ENCODE data around the gene EXOC3L2.

Gene EXOC3L2
- total RNA-seq = 0 to 0.03 (median 0) reads per million in 9 experiments

DNA sequence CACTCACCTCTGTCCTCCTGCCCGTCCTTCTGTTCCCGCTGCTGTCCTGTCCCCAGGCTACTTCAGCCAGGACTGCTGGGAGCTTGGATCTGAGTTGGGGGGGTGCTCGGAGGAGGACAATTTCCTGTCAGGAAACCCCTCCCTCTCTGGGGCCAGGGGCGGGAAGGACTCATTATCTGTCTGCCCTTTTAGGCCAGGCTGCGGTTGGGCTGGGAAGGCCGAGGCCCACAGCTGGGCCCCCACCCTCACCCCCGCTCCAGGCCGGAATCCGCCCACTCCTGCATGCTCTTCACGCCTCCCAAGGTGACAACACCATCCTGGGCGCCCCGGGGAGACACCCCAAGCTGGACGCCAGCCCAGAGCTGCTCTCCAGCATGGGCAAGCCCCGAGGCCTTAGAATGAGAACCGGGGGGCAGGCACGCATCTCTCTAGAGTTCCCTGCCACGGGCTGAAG lies at the start of gene EXOC3L2:
Gene EXOC3L2 (minus strand): TSS at position 74 of the 454 bp plus-strand sequence. CDS start 6,362 bp downstream, outside the sequence.
- peaks cover 3 to 8% of the 10 kb centered on the region in 2 donors for H3K4me1 Mint-ChIP-seq (ENCODE audit: low read depth in 2 of 2)
- ATAC-seq (replicated peaks) = no peak
- no peaks in the 10 kb centered on the region for H3K36me3 Mint-ChIP-seq (ENCODE audit: insufficient read depth)
- no peaks in the 10 kb centered on the region for H3K9me3 Mint-ChIP-seq
- no peak for DNase-seq
- no peak within 1 kb of the TSS for H3K27ac Mint-ChIP-seq
- H3K4me3 Mint-ChIP-seq = no peak within 1 kb of the TSS
- H3K27me3 Mint-ChIP-seq = peaks cover 18 to 36% of the 10 kb centered on the region in 2 donors

DNA sequence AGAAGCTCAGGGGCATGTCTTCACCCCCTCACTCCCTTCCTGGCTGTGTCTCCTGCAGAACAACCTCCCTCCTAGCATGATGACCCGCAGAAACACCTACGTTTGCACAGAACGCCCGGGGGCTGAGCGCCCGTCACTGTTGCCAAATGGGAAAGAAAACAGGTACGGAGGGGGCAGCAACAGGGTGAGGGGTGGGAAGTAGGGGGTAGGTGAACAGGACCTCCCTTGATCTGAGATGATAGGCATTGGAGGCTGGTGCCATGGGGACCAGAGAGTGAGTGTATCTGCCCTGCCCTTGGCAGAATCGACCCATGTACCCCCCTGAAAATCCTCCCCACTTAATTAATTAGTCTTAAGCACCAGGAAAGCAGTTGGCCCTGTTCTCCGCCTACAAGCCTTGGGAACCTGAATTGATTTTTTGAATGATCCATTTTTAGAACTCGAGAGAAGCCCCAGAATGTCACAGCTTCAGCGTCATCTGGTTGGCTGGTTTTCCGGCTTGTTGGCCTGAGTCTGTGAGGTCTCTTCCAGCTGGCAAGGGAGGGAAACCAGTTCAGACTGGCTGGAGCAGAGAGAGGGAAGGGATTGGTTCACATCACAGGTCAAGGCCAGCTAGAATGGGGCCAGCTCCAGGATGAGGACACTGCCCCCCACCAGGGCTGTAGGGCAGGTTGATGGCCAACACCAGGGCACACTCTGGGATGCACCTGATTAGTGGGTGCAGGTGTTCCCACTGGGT lies 49.3 kb upstream of the EXOC3L2 start:
- H3K27ac Mint-ChIP-seq = no peak overlapping the region
- H3K4me1 Mint-ChIP-seq (ENCODE audit: low read depth in 2 of 2) = no peaks in the 10 kb centered on the region
- H3K36me3 Mint-ChIP-seq (ENCODE audit: insufficient read depth) = peaks cover 50% of the 10 kb centered on the region
- ATAC-seq (replicated peaks) (no peak), DNase-seq (no peak)
- H3K9me3 Mint-ChIP-seq = no peaks in the 10 kb centered on the region
- no peaks in the 10 kb centered on the region for H3K27me3 Mint-ChIP-seq
- H3K4me3 Mint-ChIP-seq = no peak overlapping the region

DNA sequence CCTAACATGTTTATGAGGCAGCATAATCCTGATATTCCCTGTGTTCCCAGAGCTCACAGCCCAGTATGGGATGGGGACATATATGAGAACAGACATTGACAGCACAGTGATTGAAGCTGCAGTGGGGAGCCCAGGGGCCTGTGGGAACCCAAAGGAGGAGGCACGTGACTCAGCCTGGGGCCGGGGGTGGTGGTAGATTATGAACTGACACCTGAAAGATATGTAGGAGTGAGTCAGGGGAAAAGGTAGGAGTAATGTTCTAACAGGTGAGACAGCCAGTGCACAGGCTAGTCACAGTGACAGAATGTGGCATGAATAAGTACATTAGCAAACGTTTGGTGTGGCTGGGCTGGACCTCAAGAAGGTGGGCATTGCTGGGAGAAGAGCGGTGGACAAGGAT lies 48.5 kb upstream of the EXOC3L2 start:
- DNase-seq (no peak), ATAC-seq (replicated peaks) (no peak)
- Mint-ChIP-seq H3K4me3 (no peak overlapping the region), H3K27me3 (no peaks in the 10 kb centered on the region), H3K36me3 (ENCODE audit: insufficient read depth) (peaks cover 48% of the 10 kb centered on the region), H3K27ac (peak overlapping the region; percentile 41 to 82), H3K4me1 (ENCODE audit: low read depth in 2 of 2) (no peaks in the 10 kb centered on the region), H3K9me3 (no peaks in the 10 kb centered on the region)

DNA sequence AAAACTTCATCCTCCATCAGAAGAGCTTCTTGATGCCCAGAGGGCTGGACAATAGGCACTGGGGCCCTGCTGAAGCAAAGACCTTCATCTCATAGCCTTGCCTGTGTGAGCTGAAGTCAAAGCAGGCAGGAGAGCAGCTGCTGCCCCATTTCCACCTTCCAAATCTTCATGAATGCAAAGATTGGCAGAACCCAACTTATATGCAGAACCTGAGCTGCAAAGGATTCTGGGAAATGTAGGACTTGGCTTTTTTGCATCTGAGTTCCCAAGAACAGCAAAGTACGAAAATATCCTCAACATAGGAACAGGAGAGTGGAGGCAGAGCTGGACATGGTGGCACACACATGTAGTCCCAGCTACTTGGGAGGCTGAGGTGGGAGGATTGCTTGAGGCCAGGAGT lies 46.6 kb upstream of the EXOC3L2 start:
- DNase-seq = no peak
- Mint-ChIP-seq H3K9me3 (no peaks in the 10 kb centered on the region), H3K36me3 (ENCODE audit: insufficient read depth) (peaks cover 51% of the 10 kb centered on the region), H3K4me3 (no peak overlapping the region), H3K4me1 (ENCODE audit: low read depth in 2 of 2) (no peaks in the 10 kb centered on the region), H3K27ac (no peak overlapping the region), H3K27me3 (no peaks in the 10 kb centered on the region)
- ATAC-seq (replicated peaks) = no peak

DNA sequence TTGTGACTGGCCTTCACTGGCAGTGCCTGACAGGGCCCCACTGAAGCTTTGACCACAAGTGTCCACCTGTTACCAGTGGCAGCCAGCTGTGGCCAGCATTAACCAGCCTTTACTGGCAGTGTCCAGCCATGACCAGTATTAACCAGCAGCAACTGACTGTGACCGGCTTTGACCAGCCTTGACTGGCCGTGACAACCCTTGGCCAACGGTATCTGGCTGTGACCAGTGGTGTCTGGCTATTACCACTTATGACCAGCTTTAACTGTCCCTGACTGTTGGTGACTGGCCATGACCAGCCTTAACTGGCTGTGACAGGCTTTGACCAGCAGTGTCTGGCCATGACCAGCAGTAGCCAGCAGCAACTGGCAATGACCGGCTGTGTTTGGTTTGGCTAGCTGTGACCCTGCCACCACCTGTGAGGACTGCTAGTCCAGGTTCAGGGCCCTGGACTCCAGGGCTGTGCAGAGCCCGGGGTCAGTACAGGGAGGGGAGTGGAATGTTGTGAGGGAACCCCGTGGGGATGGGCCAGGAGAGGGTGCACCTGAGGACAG lies 45.2 kb upstream of the EXOC3L2 start:
- no peaks in the 10 kb centered on the region for H3K4me1 Mint-ChIP-seq (ENCODE audit: low read depth in 2 of 2)
- no peaks in the 10 kb centered on the region for H3K27me3 Mint-ChIP-seq
- H3K9me3 Mint-ChIP-seq = no peaks in the 10 kb centered on the region
- ATAC-seq (replicated peaks) (no peak), DNase-seq (no peak)
- no peak overlapping the region for H3K4me3 Mint-ChIP-seq
- no peak overlapping the region for H3K27ac Mint-ChIP-seq
- H3K36me3 Mint-ChIP-seq (ENCODE audit: insufficient read depth) = peaks cover 54% of the 10 kb centered on the region

DNA sequence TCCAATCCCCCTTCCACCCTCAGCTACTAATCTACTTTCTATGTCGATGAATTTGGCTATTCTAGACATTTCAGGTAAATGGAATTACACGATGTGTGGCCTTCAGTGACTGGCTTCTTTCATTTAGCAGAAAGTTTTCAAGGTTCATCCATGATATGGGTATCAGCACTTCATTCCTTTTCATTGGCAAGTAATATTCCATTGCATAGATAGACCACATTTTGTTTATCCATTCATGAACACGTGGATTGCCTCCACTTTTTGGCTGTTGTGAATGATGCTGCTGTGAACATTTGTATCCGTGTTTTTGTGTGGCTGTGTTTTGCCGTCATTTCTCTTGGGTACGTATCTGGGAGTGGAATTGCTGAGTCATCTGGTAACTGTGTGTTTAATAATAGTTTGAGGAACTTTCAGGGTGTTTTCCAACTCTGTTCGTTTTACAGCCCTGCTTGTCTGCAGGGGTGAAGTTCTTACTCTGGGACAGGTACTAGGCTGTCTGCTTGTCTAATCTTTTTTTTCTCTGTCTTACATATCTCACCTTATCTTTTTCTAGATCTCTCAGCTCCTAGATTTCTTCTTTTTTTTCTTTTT lies 38.3 kb upstream of the EXOC3L2 start:
- H3K9me3 Mint-ChIP-seq = no peaks in the 10 kb centered on the region
- no peak for ATAC-seq (replicated peaks)
- H3K27me3 Mint-ChIP-seq = no peaks in the 10 kb centered on the region
- no peaks in the 10 kb centered on the region for H3K4me1 Mint-ChIP-seq (ENCODE audit: low read depth in 2 of 2)
- peaks cover 61% of the 10 kb centered on the region for H3K36me3 Mint-ChIP-seq (ENCODE audit: insufficient read depth)
- no peak for DNase-seq
- no peak overlapping the region for H3K4me3 Mint-ChIP-seq
- H3K27ac Mint-ChIP-seq = no peak overlapping the region

DNA sequence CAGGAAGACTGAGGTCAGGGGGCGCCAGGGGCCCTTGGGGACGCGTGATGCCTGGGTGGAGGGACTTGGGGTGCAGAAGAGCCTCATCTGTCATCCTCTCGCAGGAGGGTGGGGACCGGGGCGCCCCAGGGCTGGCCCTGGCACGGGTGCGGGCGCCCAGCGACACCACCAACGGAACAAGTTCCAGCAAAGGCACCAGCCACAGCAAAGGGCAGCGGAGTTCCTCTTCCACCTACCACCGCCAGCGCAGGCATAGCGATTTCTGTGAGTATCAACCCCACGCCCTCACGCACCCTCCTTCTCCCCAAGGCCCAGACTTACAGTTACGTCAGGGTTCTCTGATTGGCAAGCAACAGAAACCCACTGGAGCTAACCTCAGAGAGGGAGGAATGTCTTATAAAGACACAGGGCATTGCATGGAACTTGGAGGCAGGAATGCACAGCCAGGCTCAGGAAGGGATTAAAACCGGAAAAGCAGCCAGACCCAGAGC lies 35.3 kb upstream of the EXOC3L2 start:
- H3K27me3 Mint-ChIP-seq = no peaks in the 10 kb centered on the region
- ATAC-seq (replicated peaks) (no peak), DNase-seq (no peak)
- H3K9me3 Mint-ChIP-seq = no peaks in the 10 kb centered on the region
- H3K4me1 Mint-ChIP-seq (ENCODE audit: low read depth in 2 of 2) = no peaks in the 10 kb centered on the region
- no peak overlapping the region for H3K4me3 Mint-ChIP-seq
- peaks cover 70% of the 10 kb centered on the region for H3K36me3 Mint-ChIP-seq (ENCODE audit: insufficient read depth)
- H3K27ac Mint-ChIP-seq = no peak overlapping the region

DNA sequence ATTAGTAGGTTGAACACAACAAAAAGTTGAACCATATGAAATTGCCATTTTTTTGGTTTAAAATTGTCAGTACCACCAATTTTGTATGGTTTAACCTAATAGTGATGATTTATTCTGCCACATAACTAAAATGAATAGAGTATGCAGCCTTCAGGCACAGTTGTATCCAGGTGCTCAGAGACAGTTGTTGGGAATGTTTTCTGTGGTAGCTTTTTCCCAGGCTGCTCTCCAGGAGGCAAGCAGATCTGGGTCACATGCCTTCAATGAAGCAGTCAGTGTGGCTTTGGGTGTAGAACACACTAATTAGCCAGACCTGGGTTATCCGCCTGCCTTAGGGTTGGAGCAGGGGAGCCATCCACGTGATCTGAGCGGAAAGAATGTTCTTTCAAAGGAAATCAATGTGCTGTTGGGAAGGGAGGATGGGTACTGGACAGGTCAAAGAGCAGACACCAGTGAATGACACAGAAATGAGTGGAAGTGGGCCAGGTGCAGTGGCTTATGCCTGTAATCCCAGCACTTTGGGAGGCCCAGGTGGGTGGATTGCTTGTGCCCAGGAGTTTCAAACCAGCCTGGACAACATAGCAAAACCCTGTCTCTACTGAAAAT lies 34.5 kb upstream of the EXOC3L2 start:
- H3K27me3 Mint-ChIP-seq = no peaks in the 10 kb centered on the region
- no peaks in the 10 kb centered on the region for H3K9me3 Mint-ChIP-seq
- no peak for DNase-seq
- no peaks in the 10 kb centered on the region for H3K4me1 Mint-ChIP-seq (ENCODE audit: low read depth in 2 of 2)
- ATAC-seq (replicated peaks) = no peak
- no peak overlapping the region for H3K27ac Mint-ChIP-seq
- H3K36me3 Mint-ChIP-seq (ENCODE audit: insufficient read depth) = peaks cover 72% of the 10 kb centered on the region
- no peak overlapping the region for H3K4me3 Mint-ChIP-seq

DNA sequence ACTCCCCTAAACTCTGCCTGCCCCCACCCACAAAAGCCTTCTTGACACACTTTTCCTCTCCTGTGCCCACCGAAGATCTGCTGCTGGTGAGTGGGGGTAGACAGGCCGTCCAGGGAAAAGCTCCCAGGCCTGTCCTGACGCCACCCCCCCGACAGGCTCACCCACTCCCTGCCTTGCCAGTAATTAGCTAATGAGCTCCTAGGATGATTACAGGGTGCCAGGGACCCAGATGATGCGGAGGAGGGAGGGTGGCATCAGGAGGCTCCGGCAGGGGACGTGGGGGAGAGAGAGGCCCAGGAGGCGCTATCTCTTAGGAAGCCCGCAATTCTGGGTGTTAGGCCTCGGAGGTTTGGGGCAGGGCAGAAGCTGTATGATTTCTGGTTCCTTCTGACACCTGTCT lies 32.9 kb upstream of the EXOC3L2 start:
- H3K27ac Mint-ChIP-seq = no peak overlapping the region
- H3K9me3 Mint-ChIP-seq = no peaks in the 10 kb centered on the region
- no peak for DNase-seq
- ATAC-seq (replicated peaks) = no peak
- peaks cover 78% of the 10 kb centered on the region for H3K36me3 Mint-ChIP-seq (ENCODE audit: insufficient read depth)
- no peaks in the 10 kb centered on the region for H3K27me3 Mint-ChIP-seq
- H3K4me3 Mint-ChIP-seq = no peak overlapping the region
- H3K4me1 Mint-ChIP-seq (ENCODE audit: low read depth in 2 of 2) = no peaks in the 10 kb centered on the region

DNA sequence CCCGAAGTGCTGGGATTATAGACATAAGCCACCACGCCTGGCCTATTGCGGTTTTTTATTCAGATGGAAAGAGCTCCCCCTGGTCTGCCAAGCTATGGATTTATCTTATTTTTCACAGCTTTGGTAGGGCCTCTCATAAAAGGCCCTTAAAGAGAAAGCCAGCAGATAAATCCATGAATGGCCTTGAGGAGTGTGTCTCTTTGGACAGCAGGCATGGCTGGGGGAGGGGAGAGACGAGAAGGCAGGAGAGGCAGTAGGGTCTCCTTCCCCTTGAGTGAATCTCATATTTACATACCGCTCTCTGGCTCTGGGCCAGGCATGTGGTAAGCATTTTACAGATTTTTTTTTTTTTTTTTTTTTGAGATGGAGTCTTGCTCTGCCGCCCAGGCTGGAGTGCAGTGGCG lies 31.1 kb upstream of the EXOC3L2 start:
- no peaks in the 10 kb centered on the region for H3K27me3 Mint-ChIP-seq
- H3K27ac Mint-ChIP-seq = no peak overlapping the region
- peaks cover 77% of the 10 kb centered on the region for H3K36me3 Mint-ChIP-seq (ENCODE audit: insufficient read depth)
- no peaks in the 10 kb centered on the region for H3K9me3 Mint-ChIP-seq
- H3K4me1 Mint-ChIP-seq (ENCODE audit: low read depth in 2 of 2) = no peaks in the 10 kb centered on the region
- no peak overlapping the region for H3K4me3 Mint-ChIP-seq
- ATAC-seq (replicated peaks) (no peak), DNase-seq (no peak)

DNA sequence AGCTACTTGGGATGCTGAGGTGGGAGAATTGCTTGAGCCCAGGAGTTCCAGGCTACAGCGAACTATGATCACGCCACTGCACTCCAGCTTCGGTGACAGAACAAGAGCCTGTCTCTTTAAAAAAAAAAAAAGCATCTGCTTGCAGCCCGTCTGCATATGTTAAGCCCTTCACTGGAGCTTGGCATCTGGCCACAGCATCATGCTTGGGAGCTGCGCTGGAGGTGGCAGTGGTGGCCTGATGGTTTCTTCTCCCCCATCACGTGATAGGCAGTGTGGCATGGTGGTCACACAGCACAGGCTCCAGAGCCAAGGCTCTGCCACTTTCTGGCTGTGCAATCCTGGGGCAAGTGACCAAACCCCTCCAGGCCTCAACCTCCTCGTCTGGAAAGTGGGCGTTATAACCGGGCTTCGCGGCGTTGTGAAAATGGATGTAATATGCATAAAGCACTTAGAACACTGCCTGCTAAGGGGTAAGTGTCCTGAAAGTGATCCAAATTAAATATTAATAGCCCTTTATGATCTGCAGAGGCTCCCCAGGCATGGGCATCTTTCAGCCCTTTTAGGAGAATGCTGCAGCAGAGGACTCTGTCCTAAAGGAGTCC lies 30.3 kb upstream of the EXOC3L2 start:
- ATAC-seq (replicated peaks) (no peak), DNase-seq (no peak)
- Mint-ChIP-seq H3K4me3 (no peak overlapping the region), H3K4me1 (ENCODE audit: low read depth in 2 of 2) (no peaks in the 10 kb centered on the region), H3K9me3 (no peaks in the 10 kb centered on the region), H3K27ac (no peak overlapping the region), H3K36me3 (ENCODE audit: insufficient read depth) (peaks cover 77% of the 10 kb centered on the region), H3K27me3 (no peaks in the 10 kb centered on the region)

DNA sequence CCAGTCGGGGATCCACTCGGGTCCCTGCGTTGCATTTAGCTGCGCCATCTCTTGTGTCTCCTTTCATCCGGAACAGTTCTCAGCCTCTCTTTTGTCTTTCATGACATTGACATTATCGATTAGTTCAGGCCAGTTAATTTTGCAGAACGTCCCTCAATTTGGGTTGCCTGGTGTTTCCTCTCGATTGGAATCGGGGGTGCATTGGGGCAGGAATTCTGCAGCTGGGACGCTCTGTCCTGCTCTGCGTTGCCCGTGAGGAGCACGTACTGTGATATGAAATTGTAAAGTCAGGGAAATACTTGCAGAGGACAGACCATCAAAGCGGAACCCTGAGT lies 28.3 kb upstream of the EXOC3L2 start:
- Mint-ChIP-seq H3K4me1 (ENCODE audit: low read depth in 2 of 2) (no peaks in the 10 kb centered on the region), H3K27me3 (no peaks in the 10 kb centered on the region), H3K4me3 (no peak overlapping the region), H3K9me3 (no peaks in the 10 kb centered on the region), H3K36me3 (ENCODE audit: insufficient read depth) (peaks cover 67% of the 10 kb centered on the region), H3K27ac (no peak overlapping the region)
- DNase-seq (no peak), ATAC-seq (replicated peaks) (no peak)

DNA sequence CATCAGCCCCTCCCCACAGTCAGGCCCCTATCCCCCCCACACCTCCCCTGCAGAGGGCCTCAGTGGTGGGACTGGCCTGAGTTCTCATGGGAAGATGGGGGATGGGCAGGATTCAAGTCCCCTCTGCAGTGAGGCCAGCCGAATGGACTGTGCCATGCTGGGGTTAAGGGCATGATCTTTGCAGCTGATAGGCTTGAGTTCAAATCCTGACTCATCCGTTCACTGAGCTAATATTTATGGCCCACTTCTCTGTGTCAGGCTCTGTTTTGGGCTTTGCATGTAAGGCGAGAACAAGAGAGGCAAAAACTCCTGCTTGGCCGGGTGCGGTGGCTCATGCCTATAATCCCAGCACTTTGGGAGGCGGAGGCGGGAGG lies 26.5 kb upstream of the EXOC3L2 start:
- no peaks in the 10 kb centered on the region for H3K27me3 Mint-ChIP-seq
- H3K27ac Mint-ChIP-seq = no peak overlapping the region

More for the DNA sequence above, 26.5 kb upstream of the EXOC3L2 start:
- DNase-seq (no peak), ATAC-seq (replicated peaks) (no peak)
- Mint-ChIP-seq H3K4me3 (no peak overlapping the region), H3K9me3 (no peaks in the 10 kb centered on the region), H3K36me3 (ENCODE audit: insufficient read depth) (peaks cover 59% of the 10 kb centered on the region), H3K4me1 (ENCODE audit: low read depth in 2 of 2) (no peaks in the 10 kb centered on the region)

Measured in effector memory CD8-positive, alpha-beta T cell (primary cell).